Measurements from ENCODE around the gene DYNLT3. TPM values are rescaled to one million over a fixed set of nuclear protein-coding genes. Genes with fewer than 3 reads are reported as not detected.
A peak's percentile ranks its signal among the peaks of the same experiment; 100 is the strongest.

The DYNLT3 gene
- total RNA-seq, 6 experiments from 2014 or later = 24.9 to 37.3 (median 35.0) TPM

DNA sequence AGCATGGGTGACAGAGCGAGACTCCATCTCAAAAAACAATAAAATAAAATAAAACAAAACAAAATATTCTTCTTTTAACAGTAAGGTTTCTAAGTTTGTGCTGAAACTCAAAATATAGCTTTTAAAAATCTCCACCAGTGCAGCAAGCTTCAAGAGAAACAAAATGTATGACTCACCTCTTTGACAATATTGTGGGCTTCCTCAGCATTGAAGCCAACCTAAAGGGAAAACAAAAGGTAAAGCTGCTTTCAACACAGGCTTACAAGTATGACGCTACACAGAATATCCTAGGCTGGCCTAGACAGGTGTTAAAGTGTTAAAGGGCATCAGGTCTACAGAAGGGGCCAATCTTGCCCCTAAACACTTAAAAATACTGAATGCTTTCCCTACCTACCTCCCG lies 1.2 kb downstream of the DYNLT3 start:
- H3K27ac Mint-ChIP-seq = no peak overlapping the region; the same call in 1 of the 2 replicates
- H3K4me1 Mint-ChIP-seq (ENCODE audit: low read depth) = peaks cover 5% of the 10 kb centered on the region; the same call in 1 of the 2 replicates
- H3K9me3 Mint-ChIP-seq = no peaks in the 10 kb centered on the region
- TF ChIP-seq, protein P1, sequence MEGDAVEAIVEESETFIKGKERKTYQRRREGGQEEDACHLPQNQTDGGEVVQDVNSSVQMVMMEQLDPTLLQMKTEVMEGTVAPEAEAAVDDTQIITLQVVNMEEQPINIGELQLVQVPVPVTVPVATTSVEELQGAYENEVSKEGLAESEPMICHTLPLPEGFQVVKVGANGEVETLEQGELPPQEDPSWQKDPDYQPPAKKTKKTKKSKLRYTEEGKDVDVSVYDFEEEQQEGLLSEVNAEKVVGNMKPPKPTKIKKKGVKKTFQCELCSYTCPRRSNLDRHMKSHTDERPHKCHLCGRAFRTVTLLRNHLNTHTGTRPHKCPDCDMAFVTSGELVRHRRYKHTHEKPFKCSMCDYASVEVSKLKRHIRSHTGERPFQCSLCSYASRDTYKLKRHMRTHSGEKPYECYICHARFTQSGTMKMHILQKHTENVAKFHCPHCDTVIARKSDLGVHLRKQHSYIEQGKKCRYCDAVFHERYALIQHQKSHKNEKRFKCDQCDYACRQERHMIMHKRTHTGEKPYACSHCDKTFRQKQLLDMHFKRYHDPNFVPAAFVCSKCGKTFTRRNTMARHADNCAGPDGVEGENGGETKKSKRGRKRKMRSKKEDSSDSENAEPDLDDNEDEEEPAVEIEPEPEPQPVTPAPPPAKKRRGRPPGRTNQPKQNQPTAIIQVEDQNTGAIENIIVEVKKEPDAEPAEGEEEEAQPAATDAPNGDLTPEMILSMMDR (IDR thresholded peaks at IDR 0.05) = no peak
- H3K4me3 Mint-ChIP-seq = peak overlapping the region; percentile 87
- no peaks in the 10 kb centered on the region for H3K36me3 Mint-ChIP-seq (ENCODE audit: low read depth)
- DNase-seq = no peak
- peaks cover 3% of the 10 kb centered on the region for H3K27me3 Mint-ChIP-seq (ENCODE audit: insufficient read depth)

DNA sequence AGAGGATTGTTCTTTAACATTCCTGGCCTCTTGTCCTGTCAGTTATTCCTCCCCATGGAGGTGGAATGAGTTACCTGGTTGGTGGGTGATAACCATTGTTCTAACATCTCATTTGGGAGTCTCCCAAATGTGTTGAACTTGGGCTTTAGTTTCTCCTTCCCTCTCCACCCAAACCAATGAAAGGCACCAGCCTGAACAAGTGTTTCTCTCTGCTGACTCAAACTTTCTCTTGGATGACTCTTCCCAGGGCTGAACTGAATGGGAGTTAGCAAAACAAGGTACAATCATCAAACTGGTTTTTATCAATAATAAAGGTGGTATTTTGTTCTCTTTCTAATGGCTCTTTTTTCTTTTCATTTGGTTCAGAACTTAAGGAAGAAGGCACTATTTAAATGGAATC lies 2.7 kb downstream of the DYNLT3 start:
- Mint-ChIP-seq H3K4me3 (no peak overlapping the region), H3K4me1 (ENCODE audit: low read depth) (peaks cover 7% of the 10 kb centered on the region), H3K36me3 (ENCODE audit: low read depth) (peaks cover 2% of the 10 kb centered on the region), H3K27me3 (ENCODE audit: insufficient read depth) (no peaks in the 10 kb centered on the region; the same call in 1 of the 2 replicates), H3K27ac (no peak overlapping the region), H3K9me3 (no peaks in the 10 kb centered on the region)
- TF ChIP-seq, protein P1 (IDR thresholded peaks at IDR 0.05) = no peak
- DNase-seq = no peak

DNA sequence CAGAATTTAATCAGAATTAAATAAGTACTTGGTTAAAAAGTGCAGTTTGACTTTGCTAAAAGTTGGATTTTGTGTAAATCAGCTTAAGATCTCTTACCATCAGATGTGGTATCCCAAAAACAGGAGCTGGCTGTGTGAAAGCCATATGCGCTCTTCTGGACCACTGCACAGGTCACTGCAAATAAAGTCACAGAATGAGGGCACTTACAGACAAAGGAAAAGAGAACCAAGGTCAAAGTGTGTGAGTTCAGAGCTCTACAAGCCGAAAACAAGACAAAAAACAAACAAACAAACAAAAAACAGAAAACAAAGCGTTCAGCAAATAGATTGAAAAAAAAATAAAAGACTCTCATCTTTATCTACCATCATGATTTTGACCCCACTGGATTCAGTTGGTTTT lies 6.4 kb downstream of the DYNLT3 start:
- peaks cover 5% of the 10 kb centered on the region for H3K36me3 Mint-ChIP-seq (ENCODE audit: low read depth)
- peaks cover 6% of the 10 kb centered on the region for H3K4me1 Mint-ChIP-seq (ENCODE audit: low read depth)

DNA sequence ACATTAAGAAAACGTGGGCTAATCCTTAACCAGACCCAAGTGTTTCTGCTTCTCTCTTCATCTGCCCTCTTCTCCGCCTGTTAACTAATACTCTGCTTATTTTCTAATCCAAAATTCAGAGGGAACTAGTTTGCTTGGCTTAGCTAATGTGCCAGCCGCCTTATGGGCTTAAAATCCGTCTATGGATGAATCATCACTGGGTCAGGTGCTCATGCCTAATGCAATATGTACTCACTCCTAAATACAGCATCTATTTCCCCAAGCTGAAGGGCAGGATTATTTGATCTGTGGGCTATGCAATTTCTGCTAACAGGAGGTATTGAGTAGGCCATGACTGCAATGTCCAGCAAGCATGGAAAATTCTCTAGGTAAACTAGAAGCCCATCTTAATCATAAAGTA lies 12.4 kb downstream of the DYNLT3 start:
- Mint-ChIP-seq H3K9me3 (no peaks in the 10 kb centered on the region), H3K36me3 (ENCODE audit: low read depth) (peaks cover 5% of the 10 kb centered on the region), H3K4me1 (ENCODE audit: low read depth) (peaks cover 6% of the 10 kb centered on the region), H3K4me3 (no peak overlapping the region), H3K27ac (no peak overlapping the region), H3K27me3 (ENCODE audit: insufficient read depth) (no peaks in the 10 kb centered on the region)
- DNase-seq = no peak
- TF ChIP-seq, protein P1 (IDR thresholded peaks at IDR 0.05) = no peak

More for the DNA sequence above, 6.4 kb downstream of the DYNLT3 start:
- Mint-ChIP-seq H3K4me3 (no peak overlapping the region), H3K27me3 (ENCODE audit: insufficient read depth) (no peaks in the 10 kb centered on the region; the same call in 1 of the 2 replicates), H3K9me3 (no peaks in the 10 kb centered on the region), H3K27ac (no peak overlapping the region)
- TF ChIP-seq, protein P1 (IDR thresholded peaks at IDR 0.05) = no peak
- no peak for DNase-seq

DNA sequence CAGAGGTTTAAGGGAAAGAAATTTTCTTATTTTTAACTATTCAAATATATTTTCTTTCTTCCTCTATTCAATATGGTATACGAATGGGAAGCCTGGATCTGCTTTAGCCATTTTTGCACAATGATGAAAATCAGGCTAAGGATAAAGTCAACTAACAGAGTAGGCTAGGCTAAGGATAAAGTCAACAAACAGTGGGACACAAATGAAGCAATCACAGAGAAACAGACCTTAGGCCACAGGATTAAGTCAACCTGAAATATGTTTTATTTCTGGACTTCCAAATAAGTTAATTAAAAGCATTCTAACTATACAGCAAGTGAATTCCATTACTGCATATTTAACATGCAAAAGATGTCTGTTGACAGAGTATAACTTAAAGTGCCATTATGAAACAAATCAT lies 17.0 kb downstream of the DYNLT3 start:
- H3K4me1 Mint-ChIP-seq (ENCODE audit: low read depth) = no peaks in the 10 kb centered on the region; the same call in 1 of the 2 replicates
- no peaks in the 10 kb centered on the region for H3K36me3 Mint-ChIP-seq (ENCODE audit: low read depth)
- TF ChIP-seq, protein P1 (IDR thresholded peaks at IDR 0.05) = no peak
- H3K4me3 Mint-ChIP-seq = no peak overlapping the region
- H3K9me3 Mint-ChIP-seq = no peaks in the 10 kb centered on the region
- H3K27me3 Mint-ChIP-seq (ENCODE audit: insufficient read depth) = no peaks in the 10 kb centered on the region
- DNase-seq = no peak
- no peak overlapping the region for H3K27ac Mint-ChIP-seq

DNA sequence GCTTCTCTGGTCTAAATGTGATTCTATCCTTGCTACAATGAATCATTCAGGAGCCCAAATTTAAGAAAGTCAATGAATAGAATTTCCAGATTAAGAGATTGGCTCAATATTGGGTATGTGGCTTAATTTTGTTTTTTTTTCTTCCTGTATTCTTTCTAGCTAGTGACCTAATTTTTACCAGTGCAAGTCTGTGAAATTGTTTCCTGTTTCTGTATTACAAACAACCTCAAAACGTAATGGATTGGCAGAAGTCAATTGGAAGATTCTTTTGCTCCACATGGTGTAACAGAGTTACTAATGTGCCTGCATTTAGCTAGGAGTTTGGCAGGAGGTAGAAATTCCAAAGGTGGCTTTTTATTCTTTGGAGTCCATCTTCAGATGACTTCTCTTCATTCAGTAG lies 17.6 kb downstream of the DYNLT3 start:
- H3K27me3 Mint-ChIP-seq (ENCODE audit: insufficient read depth) = no peaks in the 10 kb centered on the region
- no peaks in the 10 kb centered on the region for H3K36me3 Mint-ChIP-seq (ENCODE audit: low read depth)
- no peaks in the 10 kb centered on the region for H3K9me3 Mint-ChIP-seq
- no peak overlapping the region for H3K4me3 Mint-ChIP-seq
- no peaks in the 10 kb centered on the region; the same call in 1 of the 2 replicates for H3K4me1 Mint-ChIP-seq (ENCODE audit: low read depth)
- no peak for DNase-seq
- no peak overlapping the region for H3K27ac Mint-ChIP-seq
- TF ChIP-seq, protein P1 (IDR thresholded peaks at IDR 0.05) = no peak
